Measurements from ENCODE around the gene SLC9A9. TPM values are rescaled to one million over a fixed set of nuclear protein-coding genes. Genes with fewer than 3 reads are reported as not detected.

Gene SLC9A9
- total RNA-seq, 4 donors from 2014 or later: 15.1 to 41.1 (median 20.7) TPM

- TF ChIP-seq CTCF (IDR thresholded peaks at IDR 0.05; ENCODE audit: low read depth): no peak
These were observed 611.1 kb downstream of the SLC9A9 start for GRCh38 chr3:143237077-143237627.

GRCh38 chr3:143236226-143236964, 611.9 kb downstream of the SLC9A9 start:
- no peak for TF ChIP-seq CTCF (IDR thresholded peaks at IDR 0.05; ENCODE audit: low read depth)

- TF ChIP-seq CTCF (IDR thresholded peaks at IDR 0.05; ENCODE audit: low read depth): no peak
These were observed 612.6 kb downstream of the SLC9A9 start for GRCh38 chr3:143235614-143236204.

GRCh38 chr3:143234526-143234925, 613.7 kb downstream of the SLC9A9 start:
- TF ChIP-seq CTCF (IDR thresholded peaks at IDR 0.05; ENCODE audit: low read depth): no peak

- no peak for TF ChIP-seq CTCF (IDR thresholded peaks at IDR 0.05; ENCODE audit: low read depth)
These were observed 615.3 kb downstream of the SLC9A9 start for GRCh38 chr3:143232981-143233380.

GRCh38 chr3:143228405-143228804, 619.9 kb downstream of the SLC9A9 start:
- TF ChIP-seq CTCF (IDR thresholded peaks at IDR 0.05; ENCODE audit: low read depth): no peak

- no peak for TF ChIP-seq CTCF (IDR thresholded peaks at IDR 0.05; ENCODE audit: low read depth)
These were observed 621.5 kb downstream of the SLC9A9 start for GRCh38 chr3:143226678-143227291.
